Measurements from ENCODE around the gene STARD3.

The STARD3 gene

GRCh38 chr17:39624313-39624712 is 12.6 kb upstream of the STARD3 start:
- no peak for DNase-seq (ENCODE audit: low spot score)
- TF ChIP-seq CTCF (IDR thresholded peaks at IDR 0.05; ENCODE audit: extremely low read depth, missing control alignments), result no peak

- no peak for TF ChIP-seq CTCF (IDR thresholded peaks at IDR 0.05; ENCODE audit: extremely low read depth, missing control alignments)
- no peak for DNase-seq (ENCODE audit: low spot score)
Measured at GRCh38 chr17:39625198-39625785, 11.7 kb upstream of the STARD3 start.

GRCh38 chr17:39626171-39627046 is 10.5 kb upstream of the STARD3 start, which contains the start of gene PPP1R1B:
Gene PPP1R1B (plus strand): TSS chr17:39626952. CDS start chr17:39627393, 441 bp downstream.
- TF ChIP-seq CTCF (IDR thresholded peaks at IDR 0.05; ENCODE audit: extremely low read depth, missing control alignments), result no peak
- DNase-seq (ENCODE audit: low spot score), result no peak

- DNase-seq (ENCODE audit: low spot score), result no peak
- TF ChIP-seq CTCF (IDR thresholded peaks at IDR 0.05; ENCODE audit: extremely low read depth, missing control alignments), result no peak
Measured at GRCh38 chr17:39627047-39627711, 9.8 kb upstream of the STARD3 start.

GRCh38 chr17:39627712-39628516 is 9.0 kb upstream of the STARD3 start:
- no peak for DNase-seq (ENCODE audit: low spot score)
- no peak for TF ChIP-seq CTCF (IDR thresholded peaks at IDR 0.05; ENCODE audit: extremely low read depth, missing control alignments)

GRCh38 chr17:39628655-39629493 is 8.1 kb upstream of the STARD3 start:
- TF ChIP-seq CTCF (IDR thresholded peaks at IDR 0.05; ENCODE audit: extremely low read depth, missing control alignments), result no peak
- DNase-seq (ENCODE audit: low spot score), result no peak
